Calu3 (cell line): ENCODE results near the gene LDLRAD4. TPM values are rescaled to one million over a fixed set of nuclear protein-coding genes. Genes with fewer than 3 reads are reported as not detected.

Source experiments
- BruUV-seq: library from RNA; stranded (reverse); fragments of 400-500 nt; replicated peaks from 2 replicates; lab custom pipeline; 2021; lab: Mats Ljungman, UMichigan
- CTCF ChIA-PET: fragments of 300-600 bp; sonication (Branson Sonifier 250); formaldehyde crosslinking; loops from one replicate; lab custom pipeline; 2022; ENCODE audit warnings: antibody characterized with exemption; lab: Charles Lee
- DNase-seq: peaks from one replicate; pipeline ENCODE4 v3.0.0; 2022
- H3K27ac Mint-ChIP-seq: one replicate; pipeline ENCODE4 v1.8.0; 2022; ENCODE audit warnings: mixed read lengths; ENCODE audit not compliant: unreplicated experiment
- H3K27me3 Mint-ChIP-seq: one replicate; pipeline ENCODE4 v1.8.0; 2022; ENCODE audit warnings: mixed read lengths; ENCODE audit not compliant: unreplicated experiment
- H3K36me3 Mint-ChIP-seq: one replicate; pipeline ENCODE4 v1.8.0; 2022; ENCODE audit warnings: mild to moderate bottlenecking, moderate library complexity, mixed read lengths; ENCODE audit not compliant: insufficient read depth, unreplicated experiment
- H3K4me1 Mint-ChIP-seq: one replicate; pipeline ENCODE4 v1.8.0; 2022; ENCODE audit warnings: mild to moderate bottlenecking, low read depth, mixed read lengths; ENCODE audit not compliant: unreplicated experiment
- H3K4me3 Mint-ChIP-seq: one replicate; pipeline ENCODE4 v1.8.0; 2022; ENCODE audit warnings: mild to moderate bottlenecking, low read depth, moderate library complexity, mixed read lengths; ENCODE audit not compliant: unreplicated experiment
- H3K9me3 Mint-ChIP-seq: one replicate; pipeline ENCODE4 v1.8.0; 2022; ENCODE audit warnings: low read depth, mixed read lengths; ENCODE audit not compliant: unreplicated experiment
- CTCF ChIP-seq: fragments of 200-600 bp; IDR thresholded peaks from one replicate; pipeline ENCODE4 v1.8.0; 2022; ENCODE audit warnings: antibody characterized with exemption; ENCODE audit not compliant: unreplicated experiment
- intact Hi-C: fragments of 100-400 bp; cut with micrococcal nuclease; formaldehyde crosslinking; loops from one replicate; pipeline ENCODE4 v1.10.0; 2022; ENCODE audit not compliant: unreplicated experiment
- total RNA-seq: library from RNA; stranded (reverse); gene quantifications from 2 replicates; pipeline ENCODE4 v1.2.3, GENCODE V29; 2022

LDLRAD4 gene
- total RNA-seq, 1 experiment from 2014 or later = 0.50 TPM

DNA sequence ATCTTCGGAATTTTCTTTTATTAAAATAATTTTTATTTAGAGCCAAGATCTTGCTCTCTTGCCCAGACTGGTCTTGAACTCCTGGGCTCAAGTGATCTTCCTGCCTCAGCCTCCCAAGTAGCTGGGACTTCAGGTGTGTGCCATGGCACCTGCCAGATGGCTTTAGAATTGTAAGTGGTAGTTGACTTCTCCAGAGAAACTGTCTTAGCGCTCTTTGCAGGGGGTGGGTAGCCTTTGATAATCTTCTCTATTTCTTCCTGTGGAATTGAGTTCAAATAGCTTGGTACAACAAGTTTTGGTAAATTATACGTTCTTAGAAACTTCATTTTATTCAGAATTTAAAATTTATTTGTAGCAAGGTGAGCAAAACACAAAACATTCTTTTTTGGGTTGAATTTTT is 113.3 kb downstream of the LDLRAD4 start:
- Mint-ChIP-seq H3K4me1 (no peaks in the 10 kb centered on the region), H3K4me3 (no peak overlapping the region), H3K27me3 (peaks cover 25% of the 10 kb centered on the region), H3K27ac (no peak overlapping the region), H3K36me3 (no peaks in the 10 kb centered on the region), H3K9me3 (peaks cover 3% of the 10 kb centered on the region)
- TF ChIP-seq CTCF = no peak
- no peak for DNase-seq
- CTCF ChIA-PET = no interaction called here
- no TSS peak for BruUV-seq
- intact Hi-C loops = no loop called here

DNA sequence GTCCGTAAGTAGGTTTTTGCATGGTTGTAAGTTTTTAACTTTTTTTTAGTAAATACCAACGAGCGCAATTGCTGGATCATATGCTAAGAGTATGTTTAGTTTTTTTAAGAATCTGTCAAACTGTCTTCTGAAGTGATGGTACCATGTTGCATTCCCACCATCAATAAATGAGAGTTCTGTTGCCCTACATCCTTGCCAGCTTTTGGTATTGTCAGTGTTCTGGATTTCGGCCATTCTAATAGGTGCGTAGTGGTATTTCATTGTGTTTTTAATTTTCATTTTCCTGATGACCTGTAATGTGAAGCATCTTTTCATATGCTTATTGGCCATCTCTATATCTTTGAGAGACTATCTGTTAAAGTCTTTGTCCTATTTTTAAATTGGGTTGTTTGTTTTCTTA is 114.3 kb downstream of the LDLRAD4 start:
- Mint-ChIP-seq H3K27me3 (peaks cover 25% of the 10 kb centered on the region), H3K4me1 (no peaks in the 10 kb centered on the region), H3K4me3 (no peak overlapping the region), H3K36me3 (no peaks in the 10 kb centered on the region), H3K27ac (no peak overlapping the region), H3K9me3 (no peaks in the 10 kb centered on the region)
- no peak for TF ChIP-seq CTCF
- intact Hi-C loops = no loop called here
- DNase-seq = no peak
- no TSS peak for BruUV-seq
- CTCF ChIA-PET = no interaction called here

- no peak overlapping the region for H3K27ac Mint-ChIP-seq
- no peaks in the 10 kb centered on the region for H3K4me1 Mint-ChIP-seq
- TF ChIP-seq CTCF = no peak
- peaks cover 36% of the 10 kb centered on the region for H3K27me3 Mint-ChIP-seq
- no peak overlapping the region for H3K4me3 Mint-ChIP-seq
- no TSS peak for BruUV-seq
- CTCF ChIA-PET = no interaction called here
- no peaks in the 10 kb centered on the region for H3K36me3 Mint-ChIP-seq
- DNase-seq = no peak
- intact Hi-C loops = no loop called here
- no peaks in the 10 kb centered on the region for H3K9me3 Mint-ChIP-seq
These were observed 117.3 kb downstream of the LDLRAD4 start for GRCh38 chr18:13335903-13336302.

DNA sequence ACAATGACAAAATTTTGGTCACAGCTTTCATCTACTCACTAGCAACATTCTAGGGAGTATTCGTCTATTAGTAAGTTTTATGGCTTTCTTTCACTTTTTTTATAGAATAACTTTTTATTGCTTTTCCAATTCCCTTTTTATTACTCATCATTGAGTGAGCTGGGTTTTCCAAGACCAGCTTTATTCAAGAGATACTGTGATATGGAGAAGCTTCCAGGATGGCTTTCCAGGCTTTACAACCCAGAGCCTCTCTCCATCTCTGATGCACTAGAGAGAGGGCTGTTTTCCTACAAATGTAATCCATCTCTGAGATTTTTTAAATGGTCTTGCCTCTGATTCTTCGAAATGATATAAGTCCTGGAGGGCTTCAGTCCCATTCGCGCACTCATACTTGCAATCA is 118.3 kb downstream of the LDLRAD4 start:
- Mint-ChIP-seq H3K9me3 (no peaks in the 10 kb centered on the region), H3K27me3 (peaks cover 36% of the 10 kb centered on the region), H3K36me3 (no peaks in the 10 kb centered on the region), H3K4me1 (no peaks in the 10 kb centered on the region), H3K27ac (no peak overlapping the region), H3K4me3 (no peak overlapping the region)
- intact Hi-C loops = no loop called here
- no peak for DNase-seq
- CTCF ChIA-PET = no interaction called here
- no TSS peak for BruUV-seq
- no peak for TF ChIP-seq CTCF
